HepG2 (cell line): ENCODE measurements around the gene HSP90AA1. TPM values are rescaled to one million over a fixed set of nuclear protein-coding genes. Genes with fewer than 3 reads are reported as not detected.
A peak's percentile ranks its signal among the peaks of the same experiment; 100 is the strongest.
"Not testable (repeated sequence)": the region's sequence is repeated elsewhere in the genome, so short reads cannot be mapped to it uniquely, and the experiment has no call there.

ENCODE experiments used
- ATAC-seq: fragments of 200-7000 bp; cut with Tn5 transposase; 3 replicates; pipeline ENCODE4 v1.9.1; 2020; ENCODE audit warnings: mild to moderate bottlenecking, moderate library complexity
- BruUV-seq: library from RNA; stranded (reverse); fragments of 400-500 nt; replicated peaks from 2 replicates; lab custom pipeline; 2021; lab: Mats Ljungman, UMichigan
- CTCF ChIA-PET: fragments of 300-600 bp; formaldehyde crosslinking; extraction: SDS; loops from one replicate; lab custom pipeline; 2021; ENCODE audit warnings: low total read pairs, inconsistent platforms, low intra/inter-chr PET ratio; lab: Yijun Ruan, JAX
- POLR2A ChIA-PET: fragments of 350-600 bp; sonication (Branson Sonifier 250); formaldehyde crosslinking; loops from one replicate; lab custom pipeline; 2020; ENCODE audit warnings: antibody characterized with exemption, inconsistent platforms; lab: Yijun Ruan, JAX
- DNase-seq: peaks from one replicate; pipeline ENCODE4 v3.0.0-alpha.2; 2015; ENCODE audit warnings: low spot score
- FAIRE-seq: peaks from 3 replicates; lab custom pipeline; 2011; peaks lifted over from hg19 to GRCh38; lab: Jason Lieb, UNC
- H2AFZ ChIP-seq: one replicate; pipeline ENCODE4 v1.6.1; 2011; ENCODE audit warnings: low read length, inconsistent platforms
- H3K27ac ChIP-seq: fragments of 300-600 bp; 3 replicates; pipeline ENCODE4 v1.8.0; 2011; ENCODE audit warnings: mixed run types, mild to moderate bottlenecking, mixed read lengths, low read length, inconsistent platforms; ENCODE audit not compliant: insufficient read depth; ENCODE audit errors: extremely low read length
- H3K27me3 ChIP-seq, 2 experiments: fragments of 200-600 bp in 1 of 2; 2 replicates in 1 of 2; 3 replicates in 1 of 2; pipeline versions ENCODE4 v1.6.0 to v1.8.0; 2011; ENCODE audit warnings: low read length in 2 of 2, mild to moderate bottlenecking in 2 of 2, moderate library complexity in 2 of 2, inconsistent platforms in 1 of 2; ENCODE audit not compliant: insufficient read depth in 2 of 2, control insufficient read depth in 1 of 2
- H3K36me3 ChIP-seq, 2 experiments: fragments of 200-600 bp in 1 of 2; replicated peaks in 1 of 2; 2 replicates in 1 of 2; 3 replicates in 1 of 2; pipeline versions ENCODE4 v1.5.1 to v1.8.0; 2011; ENCODE audit warnings: low read length in 2 of 2, inconsistent platforms in 1 of 2; ENCODE audit not compliant: insufficient read depth in 2 of 2, control insufficient read depth in 1 of 2
- H3K4me1 ChIP-seq: 2 replicates; pipeline ENCODE4 v1.5.1; 2012; ENCODE audit warnings: low read length, inconsistent platforms; ENCODE audit not compliant: insufficient read depth
- H3K4me2 ChIP-seq: 2 replicates; pipeline ENCODE4 v1.6.0; 2011; ENCODE audit warnings: low read depth, low read length, inconsistent platforms
- H3K4me3 ChIP-seq, 3 experiments: fragments of 200-600 bp in 1 of 3; sonication (generic), shearing (Covaris generic) in 1 of 3; replicated peaks in 1 of 3; 2 replicates each; pipeline ENCODE4 v1.5.1; 2011 to 2016; ENCODE audit warnings: low read length in 3 of 3, inconsistent platforms in 2 of 3, low read depth in 2 of 3, mild to moderate bottlenecking in 2 of 3, control low read depth in 1 of 3, mixed read lengths in 1 of 3; ENCODE audit not compliant: insufficient read depth in 1 of 3
- H3K79me2 ChIP-seq: one replicate; pipeline ENCODE4 v1.6.1; 2011; ENCODE audit warnings: low read length, inconsistent platforms; ENCODE audit not compliant: insufficient read depth
- H3K9ac ChIP-seq: 2 replicates; pipeline ENCODE4 v1.6.0; 2011; ENCODE audit warnings: mild to moderate bottlenecking, low read depth, low read length, inconsistent platforms; ENCODE audit not compliant: insufficient read depth
- H3K9me3 ChIP-seq: 2 replicates; pipeline ENCODE4 v1.5.1; 2012; ENCODE audit warnings: mild to moderate bottlenecking, low read length
- H4K20me1 ChIP-seq: 2 replicates; pipeline ENCODE4 v1.6.0; 2011; ENCODE audit warnings: inconsistent platforms, mild to moderate bottlenecking, low read length, moderate library complexity; ENCODE audit not compliant: insufficient read depth
- AGO1 ChIP-seq: fragments of 200-400 bp; formaldehyde crosslinking; IDR thresholded peaks from 2 replicates; pipeline ENCODE4 v1.6.1; 2017; ENCODE audit warnings: mild to moderate bottlenecking, low read depth, low read length, moderate library complexity; ENCODE audit not compliant: poor library complexity, severe bottlenecking
- CCAR2 ChIP-seq: fragments of 200-400 bp; formaldehyde crosslinking; optimal IDR thresholded peaks from 2 replicates; pipeline ENCODE3; 2018; ENCODE audit warnings: low read depth, mild to moderate bottlenecking, low read length, moderate library complexity
- HNRNPK ChIP-seq: fragments of 200-400 bp; formaldehyde crosslinking; IDR thresholded peaks from 2 replicates; pipeline ENCODE4 v1.6.1; 2018; ENCODE audit warnings: low read length, low read depth, moderate library complexity, mild to moderate bottlenecking; ENCODE audit not compliant: poor library complexity, severe bottlenecking
- IRF9 ChIP-seq: sonication (generic); formaldehyde crosslinking; IDR thresholded peaks from 2 replicates; pipeline ENCODE4 v1.8.0; 2022; ENCODE audit warnings: missing genetic modification reagents, mild to moderate bottlenecking, borderline replicate concordance
- ISL2 ChIP-seq: sonication (generic); formaldehyde crosslinking; IDR thresholded peaks from 2 replicates; pipeline ENCODE4 v1.5.0; 2020; ENCODE audit warnings: missing genetic modification reagents
- NFRKB ChIP-seq: fragments of 450-650 bp; IDR thresholded peaks from 2 replicates; pipeline ENCODE4 v1.6.1; 2017
- POLR2A ChIP-seq, 2 experiments: IDR thresholded peaks; 2 replicates each; pipeline ENCODE4 v1.6.1; 2011; ENCODE audit warnings: low read depth in 2 of 2, low read length in 2 of 2, mild to moderate bottlenecking in 1 of 2, moderate library complexity in 1 of 2; ENCODE audit not compliant: insufficient read depth in 1 of 2
- POLR2AphosphoS2 ChIP-seq: IDR thresholded peaks from 2 replicates; pipeline ENCODE4 v1.6.1; 2011; ENCODE audit warnings: low read depth, low read length, improper control_type of control experiment
- POLR2G ChIP-seq: fragments of 200-400 bp; formaldehyde crosslinking; IDR thresholded peaks from 2 replicates; pipeline ENCODE4 v1.6.1; 2018; ENCODE audit warnings: mild to moderate bottlenecking, low read depth, low read length, moderate library complexity
- RBFOX2 ChIP-seq: fragments of 200-400 bp; formaldehyde crosslinking; IDR thresholded peaks from 2 replicates; pipeline ENCODE4 v1.6.1; 2017; ENCODE audit warnings: low read depth, mild to moderate bottlenecking, low read length
- ZBTB3 ChIP-seq: sonication (generic); formaldehyde crosslinking; IDR thresholded peaks from 2 replicates; pipeline ENCODE4 v1.4.0; 2020; ENCODE audit warnings: low read depth, mild to moderate bottlenecking, moderate library complexity, missing genetic modification reagents, borderline replicate concordance
- ZNF709 ChIP-seq: sonication (generic); formaldehyde crosslinking; IDR thresholded peaks from 2 replicates; pipeline ENCODE4 v1.5.0; 2020; ENCODE audit warnings: mild to moderate bottlenecking, missing genetic modification reagents
- WGBS: methylation state at CpG from one replicate; pipeline ENCODE4 v1.1.6; 2017; ENCODE audit warnings: low lambda C conversion rate; 5-methylcytosine and 5-hydroxymethylcytosine counted together
- in situ Hi-C: cut with HindIII; loops from 2 replicates; pipeline ENCODE4 v1.10.0; 2017; ENCODE audit warnings: low pct_unique_long_range_greater_than_20kb; ENCODE audit not compliant: extremely low pct_ligation_motif_present
- intact Hi-C: fragments of 100-400 bp; cut with micrococcal nuclease; formaldehyde crosslinking; loops from one replicate; pipeline ENCODE4 v1.10.0; 2022; ENCODE audit not compliant: unreplicated experiment
- polyA plus RNA-seq, 8 experiments: library from polyadenylated mRNA; depleted of rRNA in 3 of 8; stranded (reverse) in 7 of 8; unstranded in 1 of 8; fragments of >200 nt; fragmentation: Illumina TruSeq in 4 of 8; extraction: Trizol in 4 of 8; gene quantifications; 2 replicates each; pipeline versions ENCODE4 v1.2.1 to v1.2.3, GENCODE V29; 2011 to 2016; ENCODE audit warnings: low read depth in 4 of 8, missing spikeins in 1 of 8, mixed read lengths in 1 of 8; ENCODE audit not compliant: insufficient read depth in 1 of 8
- total RNA-seq, 5 experiments: library from RNA; depleted of rRNA; stranded (reverse); fragments of >200 nt; fragmentation: Illumina TruSeq; extraction: Trizol; gene quantifications; 2 replicates each; pipeline ENCODE4 v1.2.3, GENCODE V29; 2016; ENCODE audit warnings: low read depth in 1 of 5
- TF ChIP-seq, protein P1 (sequence below): sonication (generic); formaldehyde crosslinking; IDR thresholded peaks from 2 replicates; pipeline ENCODE4 v1.8.1; 2023; ENCODE audit warnings: mild to moderate bottlenecking, missing genetic modification reagents, borderline replicate concordance
- TF ChIP-seq, protein P2 (sequence below): sonication (generic); formaldehyde crosslinking; IDR thresholded peaks from 2 replicates; pipeline ENCODE4 v1.8.0; 2022; ENCODE audit warnings: low read depth, missing genetic modification reagents

Gene HSP90AA1
- total and polyA plus RNA-seq, 2 of the 13 experiments (the other 11 are each of a cell fraction or from before 2014, with no cell fraction given) = 262 to 636 TPM

DNA sequence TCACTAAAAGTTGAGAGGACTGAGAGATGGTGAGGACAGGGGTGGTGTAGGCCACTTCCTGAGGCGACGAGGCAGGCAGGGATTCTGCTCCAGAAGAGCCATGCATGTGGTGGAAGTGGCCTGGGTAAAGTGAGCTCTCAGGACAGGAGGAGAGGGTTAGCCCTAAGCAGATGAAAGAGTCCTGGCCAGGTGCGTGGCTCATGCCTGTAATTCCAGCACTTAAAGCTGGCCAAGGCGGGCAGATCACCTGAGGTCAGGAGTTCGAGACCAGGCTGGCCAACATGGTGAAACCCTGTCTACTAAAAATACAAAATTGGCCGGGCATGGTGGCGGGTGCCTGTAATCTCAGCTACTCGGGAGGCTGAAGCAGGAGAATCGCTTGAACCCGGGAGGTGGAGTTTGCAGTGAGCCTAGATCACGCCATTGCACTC, 8.5 kb downstream of the HSP90AA1 start:
- H3K79me2 ChIP-seq, H3K9me3 ChIP-seq, BruUV-seq, H3K4me2 ChIP-seq, CTCF ChIA-PET, H3K9ac ChIP-seq, DNase-seq, FAIRE-seq, H3K27ac ChIP-seq, intact Hi-C loops, H2AFZ ChIP-seq, H3K4me3 ChIP-seq, H3K27me3 ChIP-seq: not testable (repeated sequence)
- POLR2A ChIA-PET = interaction anchor here (0.6 to 1.4 kb wide), 3 partner anchors 9 to 93 kb away, joined by 4 read pairs; no protein-coding TSS in a partner anchor
- in situ Hi-C loops = loop anchor here (10.0 to 25.0 kb wide), 2 partner anchors 236 to 366 kb away; partner anchors contain the start of gene ZNF839
- H4K20me1 ChIP-seq = peaks cover 15% of the 10 kb centered on the region
- peaks cover 20% of the 10 kb centered on the region for H3K4me1 ChIP-seq
- TF ChIP-seq RBFOX2 = 0 out of 2 replicates have a peak, but pooled peaks have one; percentile 30
- TF ChIP-seq POLR2G = 0 out of 2 replicates have a peak, but pooled peaks have one; percentile 17
- 0 out of 4 replicates have a peak, but pooled peaks have one; percentile 13 to 30 for TF ChIP-seq POLR2A (IDR thresholded peaks at IDR 0.05; ENCODE audit: insufficient read depth in 1 of 2, low read depth in 2 of 2, low read length in 2 of 2)
- TF ChIP-seq AGO1 = peak; percentile 84
- peak; percentile 20; the same call in 1 of the 2 replicates for TF ChIP-seq POLR2AphosphoS2
- peaks cover 11 to 40% of the 10 kb centered on the region in 2 experiments for H3K36me3 ChIP-seq
- ATAC-seq = peak; percentile 32; the same call in 2 of the 3 replicates
- WGBS = 98% methylated on average over 11 of the region's 11 CpGs

GRCh38 chr14:102077382-102077709, 9.5 kb downstream of the HSP90AA1 start:
- Histone ChIP-seq H3K4me2 (no peak overlapping the region), H3K9me3 (no peaks in the 10 kb centered on the region), H3K36me3 (peaks cover 7 to 30% of the 10 kb centered on the region in 2 experiments), H3K4me1 (peaks cover 10% of the 10 kb centered on the region), H4K20me1 (peaks cover 10% of the 10 kb centered on the region), H3K27ac (no peak overlapping the region), H3K9ac (no peak overlapping the region), H2AFZ (no peak overlapping the region), H3K27me3 (no peaks in the 10 kb centered on the region), H3K79me2 (no peaks in the 10 kb centered on the region), H3K4me3 (no peak overlapping the region)
- intact Hi-C loops = no loop called here
- DNase-seq (no peak), FAIRE-seq (no peak), ATAC-seq (peak; percentile 48)
- POLR2A ChIA-PET = interaction anchor here (0.6 kb wide), 1 partner anchor 76 kb away, joined by 3 read pairs; no protein-coding TSS in a partner anchor
- in situ Hi-C loops = loop anchor here (10.0 to 25.0 kb wide), 2 partner anchors 237 to 365 kb away; partner anchors contain the start of gene ZNF839
- CTCF ChIA-PET = no interaction called here
- no TSS peak for BruUV-seq
- 85% methylated on average over 5 of the region's 5 CpGs for WGBS
- TF ChIP-seq, protein P1, sequence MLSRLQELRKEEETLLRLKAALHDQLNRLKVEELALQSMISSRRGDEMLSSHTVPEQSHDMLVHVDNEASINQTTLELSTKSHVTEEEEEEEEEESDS = no peak
- TF ChIP-seq ISL2 = no peak
- TF ChIP-seq IRF9 (CRISPR knock-in tag) = no peak
- TF ChIP-seq, protein P2, sequence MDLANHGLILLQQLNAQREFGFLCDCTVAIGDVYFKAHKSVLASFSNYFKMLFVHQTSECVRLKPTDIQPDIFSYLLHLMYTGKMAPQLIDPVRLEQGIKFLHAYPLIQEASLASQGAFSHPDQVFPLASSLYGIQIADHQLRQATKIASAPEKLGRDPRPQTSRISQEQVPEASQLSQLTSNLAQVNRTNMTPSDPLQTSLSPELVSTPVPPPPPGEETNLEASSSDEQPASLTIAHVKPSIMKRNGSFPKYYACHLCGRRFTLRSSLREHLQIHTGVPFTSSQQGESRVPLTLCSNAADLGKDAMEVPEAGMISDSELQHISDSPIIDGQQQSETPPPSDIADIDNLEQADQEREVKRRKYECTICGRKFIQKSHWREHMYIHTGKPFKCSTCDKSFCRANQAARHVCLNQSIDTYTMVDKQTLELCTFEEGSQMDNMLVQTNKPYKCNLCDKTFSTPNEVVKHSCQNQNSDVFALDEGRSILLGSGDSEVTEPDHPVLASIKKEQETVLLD = no peak
- TF ChIP-seq ZBTB3 = no peak
- no peak for TF ChIP-seq HNRNPK
- no peak for TF ChIP-seq CCAR2
- TF ChIP-seq NFRKB = no peak
- no peak for TF ChIP-seq ZNF709 (CRISPR knock-in tag)
